Epithelial cell of proximal tubule (primary cell): ENCODE measurements around the gene RABL6. TPM values are rescaled to one million over a fixed set of nuclear protein-coding genes. Genes with fewer than 3 reads are reported as not detected.
"Not testable (repeated sequence)": the region's sequence is repeated elsewhere in the genome, so short reads cannot be mapped to it uniquely, and the experiment has no call there.

Experiments used
- DNase-seq: peaks from one replicate; pipeline ENCODE4 v3.0.0-alpha.2; 2011; ENCODE audit warnings: low read depth
- H3K4me3 ChIP-seq: 2 replicates; pipeline ENCODE4 v1.5.1; 2011; ENCODE audit warnings: low read depth, mild to moderate bottlenecking, low read length
- CTCF ChIP-seq: conservative IDR thresholded peaks from 2 replicates; pipeline ENCODE4 v1.5.1; 2012; ENCODE audit warnings: low read depth, mild to moderate bottlenecking, low read length
- total RNA-seq: library from RNA; depleted of rRNA; stranded (reverse); fragments of >200 nt; gene quantifications from 2 replicates; pipeline ENCODE4 v1.2.3, GENCODE V29; 2015

RABL6 gene
- total RNA-seq, 1 donor from 2014 or later, result 114 TPM

GRCh38 chr9:136786451-136786850 lies 21.3 kb upstream of the RABL6 start:
- H3K4me3 ChIP-seq, result no peak overlapping the region
- DNase-seq, result no peak
- no peak for TF ChIP-seq CTCF

- H3K4me3 ChIP-seq, result not testable (repeated sequence)
These were observed 20.8 kb upstream of the RABL6 start for GRCh38 chr9:136786983-136787382.

GRCh38 chr9:136787690-136788400 lies 19.9 kb upstream of the RABL6 start:
- H3K4me3 ChIP-seq, result no peak overlapping the region
- no peak for DNase-seq
- TF ChIP-seq CTCF, result peak; percentile 74

More at GRCh38 chr9:136786983-136787382, 20.8 kb upstream of the RABL6 start:
- not testable (repeated sequence) for DNase-seq

- not testable (repeated sequence) for H3K4me3 ChIP-seq, DNase-seq
These were observed 18.9 kb upstream of the RABL6 start for GRCh38 chr9:136788644-136789522.

- TF ChIP-seq CTCF, result no peak
- DNase-seq, result no peak
- no peak overlapping the region for H3K4me3 ChIP-seq
These were observed 18.2 kb upstream of the RABL6 start for GRCh38 chr9:136789523-136789937.

GRCh38 chr9:136790640-136791515 lies 16.9 kb upstream of the RABL6 start, which contains the start of gene TMEM141:
Gene TMEM141, plus strand, starts transcription at chr9:136791344. Its CDS starts 27 bp downstream, at chr9:136791371.
- peak; percentile 77 for DNase-seq
- H3K4me3 ChIP-seq, result peak within 1 kb of the TSS; percentile 78
- TF ChIP-seq CTCF, result no peak

- peak overlapping the region; percentile 78 for H3K4me3 ChIP-seq
- peak; percentile 96 for TF ChIP-seq CTCF
- no peak for DNase-seq
These were observed 16.1 kb upstream of the RABL6 start for GRCh38 chr9:136791516-136792276.
